ENCODE data around the gene ADCK1. TPM values are rescaled to one million over a fixed set of nuclear protein-coding genes. Genes with fewer than 3 reads are reported as not detected.

Gene ADCK1
- total and polyA plus RNA-seq, 9 of the 15 experiments (the other 6 are each of a cell fraction or from before 2014, with no cell fraction given) = 2.8 to 8.9 (median 4.3) TPM

GRCh38 chr14:77799863-77800730 lies at the start of gene ADCK1 (continued):
- TF ChIP-seq CUX1 (CRISPR knock-in tag; IDR thresholded peaks at IDR 0.05) = no peak
- TF ChIP-seq ZNF431 (CRISPR knock-in tag; IDR thresholded peaks at IDR 0.05) = no peak
- TF ChIP-seq ETS1 (conservative IDR thresholded peaks at IDR 0.05; ENCODE audit: control insufficient read depth, low read depth, low read length) = peak; percentile 91
- TF ChIP-seq FOSL1 (tag; conservative IDR thresholded peaks at IDR 0.05) = peak; percentile 67; the same call in 1 of the 2 replicates
- TF ChIP-seq ZNF778 (CRISPR knock-in tag; IDR thresholded peaks at IDR 0.05) = no peak
- TF ChIP-seq MNT (conservative IDR thresholded peaks at IDR 0.05) = peak; percentile 97 to 99
- TF ChIP-seq PBX2 (CRISPR knock-in tag; IDR thresholded peaks at IDR 0.05; ENCODE audit: low read depth) = no peak
- no peak for TF ChIP-seq PBX2 (tag; conservative IDR thresholded peaks at IDR 0.05; ENCODE audit: low read depth)
- TF ChIP-seq ZNF583 (CRISPR knock-in tag; IDR thresholded peaks at IDR 0.05) = no peak
- TF ChIP-seq NCOA2 (IDR thresholded peaks at IDR 0.05; ENCODE audit: partially characterized antibody in 2 of 2) = no peak
- TF ChIP-seq MTA2 (IDR thresholded peaks at IDR 0.05; ENCODE audit: low read depth) = no peak
- no peak for TF ChIP-seq FOS (IDR thresholded peaks at IDR 0.05; ENCODE audit: extremely low read depth, insufficient read length)
- TF ChIP-seq ZNF263 (CRISPR knock-in tag; IDR thresholded peaks at IDR 0.05; ENCODE audit: borderline replicate concordance) = no peak
- no peak for TF ChIP-seq PHB (CRISPR knock-in tag; IDR thresholded peaks at IDR 0.05)
- TF ChIP-seq BRF1 (IDR thresholded peaks at IDR 0.05; ENCODE audit: borderline replicate concordance, extremely low read depth, insufficient read length) = no peak

All from K562 (cell line).